ENCODE results near the gene S1PR1. TPM values are rescaled to one million over a fixed set of nuclear protein-coding genes. Genes with fewer than 3 reads are reported as not detected.

Gene S1PR1
- total RNA-seq, 2 donors from 2014 or later = 69.3 to 85.3 TPM

- intact Hi-C loops (cut with DNase I) = no loop called here
- DNase-seq = no peak
- ATAC-seq = peak; percentile 61
These were observed 27.9 kb downstream of the S1PR1 start for GRCh38 chr1:101264697-101265096.

- intact Hi-C loops (cut with DNase I) = no loop called here
- DNase-seq (no peak), ATAC-seq (no peak)
These were observed 28.9 kb downstream of the S1PR1 start for GRCh38 chr1:101265684-101266083.

DNA sequence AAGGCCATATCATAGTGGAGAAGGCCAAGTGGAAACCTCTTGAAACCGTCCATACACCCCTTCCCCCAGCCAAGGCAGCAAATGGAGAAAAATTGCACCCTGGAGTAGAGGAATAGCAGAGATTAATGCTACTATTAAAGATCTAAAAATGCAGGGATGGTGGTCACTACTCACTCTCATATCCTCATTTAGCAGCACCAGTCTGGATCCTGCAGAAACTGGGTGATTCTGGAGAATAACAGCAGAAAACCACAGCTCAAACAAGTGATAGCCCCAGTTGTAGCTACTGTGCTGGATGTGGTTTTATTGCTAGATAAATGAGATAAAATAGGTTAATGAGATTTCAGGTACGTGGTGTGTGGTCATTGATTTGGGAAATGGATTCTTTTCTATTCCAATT, 30.3 kb downstream of the S1PR1 start:
- DNase-seq = no peak
- ATAC-seq = no peak
- intact Hi-C loops (cut with DNase I) = no loop called here

- ATAC-seq = no peak
- DNase-seq = no peak
- intact Hi-C loops (cut with DNase I) = no loop called here
These were observed 32.1 kb downstream of the S1PR1 start for GRCh38 chr1:101268893-101269292.

- no peak for DNase-seq
- ATAC-seq = no peak
- intact Hi-C loops (cut with DNase I) = no loop called here
These were observed 38.9 kb downstream of the S1PR1 start for GRCh38 chr1:101275672-101276071.

GRCh38 chr1:101276818-101277217, 40.0 kb downstream of the S1PR1 start:
- DNase-seq (no peak), ATAC-seq (no peak)
- intact Hi-C loops (cut with DNase I) = no loop called here

DNA sequence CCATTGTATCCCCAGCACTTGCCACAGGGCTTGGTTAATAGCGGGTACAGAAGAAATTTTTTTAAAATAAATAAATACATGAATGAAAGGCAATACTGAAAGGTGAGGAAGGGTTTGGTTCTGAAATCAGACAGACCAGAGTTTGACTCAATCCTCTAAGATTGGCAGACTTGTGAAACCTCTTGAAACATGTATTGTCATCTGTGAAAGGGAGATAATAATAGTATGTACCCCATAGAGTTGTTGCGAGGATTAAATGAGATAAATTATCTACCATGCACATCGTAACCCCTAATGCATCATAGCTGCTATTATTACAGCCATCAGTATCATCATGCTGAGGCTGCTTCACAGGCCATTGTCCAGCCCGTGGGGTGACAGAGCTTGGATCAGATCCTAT, 41.4 kb downstream of the S1PR1 start:
- ATAC-seq = no peak
- intact Hi-C loops (cut with DNase I) = no loop called here

DNA sequence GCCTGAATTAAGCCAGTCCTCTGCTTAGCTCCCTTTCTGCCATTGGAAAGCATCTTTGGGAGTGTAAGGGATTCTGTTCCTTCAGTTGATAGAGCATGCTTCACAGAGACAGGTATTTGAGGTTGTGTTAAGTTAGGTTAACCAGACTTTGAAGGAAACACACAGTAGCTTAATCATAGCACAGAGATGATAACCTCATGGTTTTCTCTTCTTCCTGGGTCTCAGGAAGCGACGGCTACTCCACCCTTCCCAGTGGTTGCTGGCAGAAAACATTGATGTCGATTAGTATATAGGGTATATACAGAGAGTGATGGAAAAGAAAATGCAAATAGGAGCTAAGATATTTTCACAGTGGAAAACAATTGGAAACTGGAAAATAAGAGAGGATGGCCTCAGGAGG, 42.0 kb downstream of the S1PR1 start:
- DNase-seq = no peak
- intact Hi-C loops (cut with DNase I) = no loop called here
- no peak for ATAC-seq

More for the DNA sequence above, 41.4 kb downstream of the S1PR1 start:
- no peak for DNase-seq

DNA sequence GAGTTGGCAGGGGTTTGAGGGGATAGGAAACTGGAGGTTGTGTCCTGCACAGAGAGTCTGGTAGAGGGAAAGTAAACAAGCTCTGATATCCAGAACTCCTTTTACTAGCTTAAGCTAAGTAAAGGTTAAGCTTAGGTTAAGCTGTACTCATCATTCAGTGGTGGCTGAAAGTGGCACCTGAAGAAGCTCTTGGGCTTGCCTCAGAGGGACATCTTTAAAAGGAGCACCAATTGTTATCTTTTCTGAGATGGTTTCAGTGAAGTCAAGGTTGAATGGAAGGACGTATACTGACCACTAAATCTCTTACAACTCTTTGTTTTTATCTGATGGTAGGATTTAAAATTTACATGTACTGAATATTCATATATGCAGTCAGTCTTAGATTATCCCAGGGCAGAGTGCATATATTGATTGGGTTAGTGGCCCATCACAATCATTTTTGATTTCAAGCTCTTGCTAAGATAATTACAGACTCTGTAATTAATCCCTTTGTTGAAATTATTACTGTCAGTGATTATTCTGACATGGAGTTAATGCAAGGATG, 43.3 kb downstream of the S1PR1 start:
- intact Hi-C loops (cut with DNase I) = loop anchor here in 1 of 2 donors (10.0 kb wide), 1 partner anchor 145 kb away; no protein-coding TSS in a partner anchor
- DNase-seq = no peak
- no peak for ATAC-seq

- ATAC-seq (no peak), DNase-seq (no peak)
- intact Hi-C loops (cut with DNase I) = loop anchor here in 1 of 2 donors (10.0 kb wide), 1 partner anchor 146 kb away; no protein-coding TSS in a partner anchor
These were observed 44.3 kb downstream of the S1PR1 start for GRCh38 chr1:101280942-101281654.

DNA sequence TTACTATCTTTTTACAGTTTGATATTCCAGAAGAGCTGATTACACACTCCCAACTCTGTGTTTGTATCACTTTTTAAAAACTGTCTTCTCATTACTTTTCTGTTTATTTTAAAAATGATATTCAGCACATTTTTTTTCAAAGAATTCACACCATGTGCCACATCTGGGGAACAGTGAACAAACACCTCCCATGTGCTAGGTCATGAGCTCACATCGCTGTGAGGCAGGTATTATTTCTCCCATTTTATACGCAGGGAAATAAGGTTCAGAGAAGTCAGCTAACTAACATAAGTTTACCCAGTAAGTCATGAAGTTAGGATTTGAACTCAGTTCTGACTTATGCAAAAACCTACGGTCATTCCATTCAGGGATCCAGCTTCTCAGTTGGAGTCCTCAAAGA, 44.9 kb downstream of the S1PR1 start:
- DNase-seq (no peak), ATAC-seq (no peak)
- intact Hi-C loops (cut with DNase I) = loop anchor here in 1 of 2 donors (10.0 kb wide), 1 partner anchor 147 kb away; no protein-coding TSS in a partner anchor

DNA sequence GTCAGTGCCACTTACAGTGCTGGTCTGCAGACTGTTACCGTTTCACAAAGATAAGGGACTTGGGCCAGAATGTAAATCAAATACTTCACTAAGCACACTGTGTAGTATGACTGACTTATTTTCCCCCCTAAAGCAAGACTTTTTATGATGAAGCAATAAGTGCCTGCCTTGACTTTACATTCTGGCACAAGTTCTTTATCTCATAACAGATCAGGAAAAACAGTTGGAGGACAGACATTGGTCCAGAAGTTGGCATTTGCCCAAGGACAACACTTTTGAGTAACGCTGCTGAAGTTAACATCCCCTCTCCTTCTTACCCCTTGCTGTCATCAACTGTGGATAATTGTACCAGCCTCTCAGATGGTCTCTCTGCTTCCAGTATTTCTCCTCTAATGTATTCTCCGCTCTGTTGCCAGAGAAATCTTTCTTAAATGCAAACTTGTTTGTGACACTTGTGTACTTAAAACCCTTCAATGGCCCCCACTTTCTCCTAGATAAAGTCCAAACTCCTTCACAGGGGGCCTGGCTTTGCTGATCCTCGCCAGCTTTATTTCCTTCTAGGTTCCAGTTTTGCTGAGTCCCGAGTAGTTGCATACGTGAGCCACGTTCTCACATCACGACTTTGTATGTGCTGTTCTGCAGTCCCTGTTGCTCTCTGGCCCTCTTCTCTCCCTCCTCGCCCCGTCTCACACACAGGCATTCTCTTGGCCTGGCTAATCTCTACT, 45.7 kb downstream of the S1PR1 start:
- ATAC-seq (no peak), DNase-seq (no peak)
- intact Hi-C loops (cut with DNase I) = loop anchor here in 1 of 2 donors (10.0 kb wide), 1 partner anchor 148 kb away; no protein-coding TSS in a partner anchor

DNA sequence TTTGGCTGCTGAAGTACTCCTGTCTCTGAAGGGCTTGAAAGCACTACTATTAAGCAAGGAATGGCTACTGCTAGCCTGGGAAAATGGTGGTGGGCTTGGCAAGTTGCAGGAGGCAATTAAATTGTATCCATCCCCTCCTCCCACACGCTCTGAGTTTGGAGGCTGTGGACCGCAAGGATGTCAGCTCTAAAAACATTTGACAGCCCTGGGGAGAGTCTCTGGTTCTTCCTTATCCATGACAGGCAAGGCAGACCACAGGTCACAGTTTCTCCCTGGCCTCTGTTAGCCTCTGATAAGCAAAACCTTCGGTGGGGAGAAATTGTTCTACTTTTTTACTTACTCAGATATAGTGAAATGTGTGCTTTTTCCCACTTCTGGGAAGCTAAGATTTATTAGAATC, 46.6 kb downstream of the S1PR1 start:
- ATAC-seq (no peak), DNase-seq (no peak)
- intact Hi-C loops (cut with DNase I) = loop anchor here in 1 of 2 donors (10.0 kb wide), 1 partner anchor 149 kb away; no protein-coding TSS in a partner anchor

GRCh38 chr1:101284021-101284420, 47.2 kb downstream of the S1PR1 start:
- ATAC-seq (no peak), DNase-seq (no peak)
- intact Hi-C loops (cut with DNase I) = loop anchor here in 1 of 2 donors (10.0 kb wide), 1 partner anchor 149 kb away; no protein-coding TSS in a partner anchor

- intact Hi-C loops (cut with DNase I) = loop anchor here in 1 of 2 donors (5.0 to 10.0 kb wide), 2 partner anchors 42 to 150 kb away; no protein-coding TSS in a partner anchor
- ATAC-seq (no peak), DNase-seq (no peak)
These were observed 47.9 kb downstream of the S1PR1 start for GRCh38 chr1:101284622-101285218.

DNA sequence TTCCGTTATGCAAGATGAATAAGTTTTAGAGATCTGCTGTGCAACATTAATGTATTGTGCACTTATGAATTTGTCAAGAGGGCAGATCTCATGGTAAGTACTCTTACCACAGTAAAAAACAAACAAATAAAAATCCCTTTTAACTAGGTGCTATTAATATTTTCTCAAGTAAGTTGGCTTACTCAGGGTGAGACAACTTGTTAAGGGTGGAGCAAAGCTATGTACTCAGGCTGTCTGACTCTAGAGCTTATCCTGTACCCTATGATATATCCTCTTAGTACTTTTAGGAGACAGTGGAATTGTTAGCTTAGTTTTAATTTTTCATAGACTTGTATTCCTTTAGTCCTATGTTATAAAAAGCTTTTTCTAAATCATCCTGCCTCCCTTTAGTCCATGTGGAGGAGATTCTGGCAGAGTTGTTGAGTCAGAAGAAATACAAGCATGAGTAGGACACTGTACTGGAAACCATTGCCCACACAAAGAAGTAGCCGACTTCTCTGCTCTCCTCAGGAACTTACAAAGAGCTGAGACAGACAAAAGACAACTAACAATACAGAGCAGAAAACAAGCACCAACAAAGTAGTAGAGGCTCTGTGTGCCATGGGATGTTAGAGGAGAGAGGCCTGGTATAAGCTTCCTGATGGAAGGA, 49.2 kb downstream of the S1PR1 start:
- intact Hi-C loops (cut with DNase I) = loop anchor here in 1 of 2 donors (5.0 to 10.0 kb wide), 2 partner anchors 44 to 151 kb away; no protein-coding TSS in a partner anchor
- DNase-seq (no peak), ATAC-seq (no peak)

DNA sequence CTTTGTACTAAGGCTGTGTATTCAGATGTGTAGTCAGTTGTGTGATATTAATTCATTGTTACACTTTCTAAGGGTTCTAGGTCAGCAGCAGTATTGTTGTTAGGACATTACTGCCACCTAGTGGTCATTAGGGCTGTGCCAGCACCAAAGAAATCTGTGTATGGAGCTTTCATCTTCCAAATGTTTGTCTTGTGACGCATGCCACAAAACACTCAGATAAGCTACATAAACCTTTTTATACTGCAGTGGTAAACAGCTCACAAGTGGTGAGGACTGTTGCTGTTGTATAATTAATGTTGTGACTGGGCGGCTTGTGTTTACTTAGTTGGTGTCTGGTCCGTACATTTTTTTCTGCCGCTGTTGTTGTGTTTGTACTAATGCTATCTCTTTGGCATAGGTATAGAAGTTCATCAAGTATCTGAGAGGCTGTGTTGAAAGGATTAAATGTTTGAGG, 51.7 kb downstream of the S1PR1 start:
- DNase-seq (peak; percentile 66), ATAC-seq (peak; percentile 92 to 93)
- intact Hi-C loops (cut with DNase I) = loop anchor here (2.0 to 10.0 kb wide), 4 partner anchors 46 to 370 kb away; no protein-coding TSS in a partner anchor

DNA sequence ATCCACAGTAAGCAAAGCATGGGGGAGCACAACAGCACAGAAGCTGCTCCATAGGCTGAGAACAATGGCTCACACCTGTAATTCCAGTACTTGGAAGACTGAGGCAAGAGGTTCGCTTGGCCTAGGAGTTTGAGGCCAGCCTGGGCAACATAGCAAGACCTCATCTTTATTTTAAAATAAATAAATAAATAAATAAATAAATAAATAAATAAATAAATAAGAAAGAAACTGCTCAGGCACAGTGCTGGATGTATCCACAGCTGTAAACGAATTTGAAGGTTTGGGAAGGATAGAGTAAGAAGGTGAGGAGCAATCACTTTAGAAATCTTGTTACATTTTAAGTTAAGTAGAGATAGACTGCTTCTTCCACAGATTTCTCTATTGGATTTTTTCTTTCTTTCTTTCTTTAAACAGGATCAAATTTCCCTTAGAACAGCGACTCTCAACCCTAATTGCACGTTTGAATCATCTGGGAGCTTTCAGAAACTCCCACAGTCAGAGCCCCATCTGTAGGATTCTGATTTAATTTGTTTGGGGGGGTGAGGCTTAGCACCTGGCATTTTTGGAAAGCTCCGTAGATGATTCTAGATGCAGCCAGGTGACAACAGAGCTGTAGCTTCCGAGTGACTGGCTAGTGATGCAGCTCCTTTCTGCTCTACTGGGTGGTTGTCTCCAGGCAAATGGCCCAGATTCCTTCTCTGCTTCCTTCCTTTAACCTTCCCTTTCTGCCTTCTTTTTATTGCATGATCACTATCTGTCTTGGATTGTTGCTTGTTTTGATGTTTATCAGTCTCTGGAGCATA, 53.5 kb downstream of the S1PR1 start:
- DNase-seq (no peak), ATAC-seq (no peak)
- intact Hi-C loops (cut with DNase I) = no loop called here
